HepG2 (cell line): ENCODE measurements around the gene RNLS. TPM values are rescaled to one million over a fixed set of nuclear protein-coding genes. Genes with fewer than 3 reads are reported as not detected.

ENCODE experiments used
- ATAC-seq: fragments of 200-7000 bp; cut with Tn5 transposase; 3 replicates; pipeline ENCODE4 v1.9.1; 2020; ENCODE audit warnings: mild to moderate bottlenecking, moderate library complexity
- BruUV-seq: library from RNA; stranded (reverse); fragments of 400-500 nt; replicated peaks from 2 replicates; lab custom pipeline; 2021; lab: Mats Ljungman, UMichigan
- CTCF ChIA-PET: fragments of 300-600 bp; formaldehyde crosslinking; extraction: SDS; loops from one replicate; lab custom pipeline; 2021; ENCODE audit warnings: low total read pairs, inconsistent platforms, low intra/inter-chr PET ratio; lab: Yijun Ruan, JAX
- POLR2A ChIA-PET: fragments of 350-600 bp; sonication (Branson Sonifier 250); formaldehyde crosslinking; loops from one replicate; lab custom pipeline; 2020; ENCODE audit warnings: antibody characterized with exemption, inconsistent platforms; lab: Yijun Ruan, JAX
- DNase-seq: peaks from one replicate; pipeline ENCODE4 v3.0.0-alpha.2; 2015; ENCODE audit warnings: low spot score
- FAIRE-seq: peaks from 3 replicates; lab custom pipeline; 2011; peaks lifted over from hg19 to GRCh38; lab: Jason Lieb, UNC
- H2AFZ ChIP-seq: one replicate; pipeline ENCODE4 v1.6.1; 2011; ENCODE audit warnings: low read length, inconsistent platforms
- H3K27ac ChIP-seq: fragments of 300-600 bp; 3 replicates; pipeline ENCODE4 v1.8.0; 2011; ENCODE audit warnings: mixed run types, mild to moderate bottlenecking, mixed read lengths, low read length, inconsistent platforms; ENCODE audit not compliant: insufficient read depth; ENCODE audit errors: extremely low read length
- H3K27me3 ChIP-seq, 2 experiments: fragments of 200-600 bp in 1 of 2; 2 replicates in 1 of 2; 3 replicates in 1 of 2; pipeline versions ENCODE4 v1.6.0 to v1.8.0; 2011; ENCODE audit warnings: low read length in 2 of 2, mild to moderate bottlenecking in 2 of 2, moderate library complexity in 2 of 2, inconsistent platforms in 1 of 2; ENCODE audit not compliant: insufficient read depth in 2 of 2, control insufficient read depth in 1 of 2
- H3K36me3 ChIP-seq, 2 experiments: fragments of 200-600 bp in 1 of 2; replicated peaks in 1 of 2; 2 replicates in 1 of 2; 3 replicates in 1 of 2; pipeline versions ENCODE4 v1.5.1 to v1.8.0; 2011; ENCODE audit warnings: low read length in 2 of 2, inconsistent platforms in 1 of 2; ENCODE audit not compliant: insufficient read depth in 2 of 2, control insufficient read depth in 1 of 2
- H3K4me1 ChIP-seq: 2 replicates; pipeline ENCODE4 v1.5.1; 2012; ENCODE audit warnings: low read length, inconsistent platforms; ENCODE audit not compliant: insufficient read depth
- H3K4me2 ChIP-seq: 2 replicates; pipeline ENCODE4 v1.6.0; 2011; ENCODE audit warnings: low read depth, low read length, inconsistent platforms
- H3K4me3 ChIP-seq, 3 experiments: fragments of 200-600 bp in 1 of 3; sonication (generic), shearing (Covaris generic) in 1 of 3; replicated peaks in 1 of 3; 2 replicates each; pipeline ENCODE4 v1.5.1; 2011 to 2016; ENCODE audit warnings: low read length in 3 of 3, inconsistent platforms in 2 of 3, low read depth in 2 of 3, mild to moderate bottlenecking in 2 of 3, control low read depth in 1 of 3, mixed read lengths in 1 of 3; ENCODE audit not compliant: insufficient read depth in 1 of 3
- H3K79me2 ChIP-seq: one replicate; pipeline ENCODE4 v1.6.1; 2011; ENCODE audit warnings: low read length, inconsistent platforms; ENCODE audit not compliant: insufficient read depth
- H3K9ac ChIP-seq: 2 replicates; pipeline ENCODE4 v1.6.0; 2011; ENCODE audit warnings: mild to moderate bottlenecking, low read depth, low read length, inconsistent platforms; ENCODE audit not compliant: insufficient read depth
- H3K9me3 ChIP-seq: 2 replicates; pipeline ENCODE4 v1.5.1; 2012; ENCODE audit warnings: mild to moderate bottlenecking, low read length
- H4K20me1 ChIP-seq: 2 replicates; pipeline ENCODE4 v1.6.0; 2011; ENCODE audit warnings: inconsistent platforms, mild to moderate bottlenecking, low read length, moderate library complexity; ENCODE audit not compliant: insufficient read depth
- CHCHD3 ChIP-seq: sonication (generic); formaldehyde crosslinking; IDR thresholded peaks from 2 replicates; pipeline ENCODE4 v1.8.0; 2022; ENCODE audit warnings: mild to moderate bottlenecking, missing genetic modification reagents, moderate library complexity
- HIC2 ChIP-seq: sonication (generic); formaldehyde crosslinking; IDR thresholded peaks from 2 replicates; pipeline ENCODE4 v1.9.0; 2022; ENCODE audit warnings: low read depth, missing genetic modification reagents
- HNF4G ChIP-seq, 2 experiments: sonication (generic) in 1 of 2; formaldehyde crosslinking in 1 of 2; IDR thresholded peaks; 2 replicates each; pipeline versions ENCODE4 v1.4.0 to v1.6.1; 2011 to 2020; ENCODE audit warnings: borderline replicate concordance in 2 of 2, low read depth in 2 of 2, mild to moderate bottlenecking in 2 of 2, low read length in 1 of 2, missing genetic modification reagents in 1 of 2, moderate library complexity in 1 of 2
- IRX3 ChIP-seq: sonication (generic); formaldehyde crosslinking; IDR thresholded peaks from 2 replicates; pipeline ENCODE4 v1.8.1; 2023; ENCODE audit warnings: mild to moderate bottlenecking, low read depth, missing genetic modification reagents, borderline replicate concordance
- JUNB ChIP-seq: sonication (generic); formaldehyde crosslinking; IDR thresholded peaks from 2 replicates; pipeline ENCODE4 v1.8.0; 2022; ENCODE audit warnings: missing genetic modification reagents, mild to moderate bottlenecking, borderline replicate concordance
- NFIB ChIP-seq: sonication (generic); formaldehyde crosslinking; IDR thresholded peaks from 2 replicates; pipeline ENCODE4 v1.9.0; 2021; ENCODE audit warnings: missing genetic modification reagents, mild to moderate bottlenecking, borderline replicate concordance
- TBL1XR1 ChIP-seq: fragments of 150-350 bp; IDR thresholded peaks from 2 replicates; pipeline ENCODE4 v1.6.1; 2014; ENCODE audit warnings: borderline replicate concordance, low read length; ENCODE audit not compliant: partially characterized antibody
- TMF1 ChIP-seq: sonication (generic); formaldehyde crosslinking; IDR thresholded peaks from 2 replicates; pipeline ENCODE4 v1.8.1; 2022; ENCODE audit warnings: low read depth, missing genetic modification reagents
- WIZ ChIP-seq: sonication (generic); formaldehyde crosslinking; IDR thresholded peaks from 2 replicates; pipeline ENCODE4 v1.5.1; 2020; ENCODE audit warnings: mild to moderate bottlenecking, missing genetic modification reagents
- ZBTB7B ChIP-seq: sonication (generic); formaldehyde crosslinking; IDR thresholded peaks from 2 replicates; pipeline ENCODE4 v1.4.0; 2020; ENCODE audit warnings: missing genetic modification reagents
- ZNF800 ChIP-seq: sonication (generic); formaldehyde crosslinking; IDR thresholded peaks from 2 replicates; pipeline ENCODE4 v1.4.0; 2020; ENCODE audit warnings: missing genetic modification reagents
- WGBS: methylation state at CpG from one replicate; pipeline ENCODE4 v1.1.6; 2017; ENCODE audit warnings: low lambda C conversion rate; 5-methylcytosine and 5-hydroxymethylcytosine counted together
- in situ Hi-C: cut with HindIII; loops from 2 replicates; pipeline ENCODE4 v1.10.0; 2017; ENCODE audit warnings: low pct_unique_long_range_greater_than_20kb; ENCODE audit not compliant: extremely low pct_ligation_motif_present
- intact Hi-C: fragments of 100-400 bp; cut with micrococcal nuclease; formaldehyde crosslinking; loops from one replicate; pipeline ENCODE4 v1.10.0; 2022; ENCODE audit not compliant: unreplicated experiment
- polyA plus RNA-seq, 8 experiments: library from polyadenylated mRNA; depleted of rRNA in 3 of 8; stranded (reverse) in 7 of 8; unstranded in 1 of 8; fragments of >200 nt; fragmentation: Illumina TruSeq in 4 of 8; extraction: Trizol in 4 of 8; gene quantifications; 2 replicates each; pipeline versions ENCODE4 v1.2.1 to v1.2.3, GENCODE V29; 2011 to 2016; ENCODE audit warnings: low read depth in 4 of 8, missing spikeins in 1 of 8, mixed read lengths in 1 of 8; ENCODE audit not compliant: insufficient read depth in 1 of 8
- total RNA-seq, 5 experiments: library from RNA; depleted of rRNA; stranded (reverse); fragments of >200 nt; fragmentation: Illumina TruSeq; extraction: Trizol; gene quantifications; 2 replicates each; pipeline ENCODE4 v1.2.3, GENCODE V29; 2016; ENCODE audit warnings: low read depth in 1 of 5

The RNLS gene
- total and polyA plus RNA-seq, 2 of the 13 experiments (the other 11 are each of a cell fraction or from before 2014, with no cell fraction given): not detected

GRCh38 chr10:88618496-88618895 lies 35.4 kb upstream of the RNLS start:
- DNase-seq: no peak
- ChIA-PET POLR2A (no interaction called here), CTCF (no interaction called here)
- no peak overlapping the region for H3K4me3 ChIP-seq
- H3K79me2 ChIP-seq: no peaks in the 10 kb centered on the region
- BruUV-seq: no TSS peak
- no peak for ATAC-seq
- no peaks in the 10 kb centered on the region for H4K20me1 ChIP-seq
- H3K9me3 ChIP-seq: no peaks in the 10 kb centered on the region
- H3K9ac ChIP-seq: no peak overlapping the region
- no peak overlapping the region for H3K27ac ChIP-seq
- intact Hi-C loops: no loop called here
- no peak for FAIRE-seq
- no peak overlapping the region for H3K4me2 ChIP-seq
- no peaks in the 10 kb centered on the region for H3K27me3 ChIP-seq
- WGBS: 0% methylated on average over 1 of the region's 1 CpG
- TF ChIP-seq NFIB (CRISPR knock-in tag) (no peak), IRX3 (CRISPR knock-in tag) (no peak), TMF1 (CRISPR knock-in tag) (no peak), ZNF800 (CRISPR knock-in tag) (no peak), HNF4G (IDR thresholded peaks at IDR 0.05; ENCODE audit: borderline replicate concordance, low read depth, low read length) (no peak), HNF4G (CRISPR knock-in tag; IDR thresholded peaks at IDR 0.05; ENCODE audit: borderline replicate concordance, low read depth) (no peak), HIC2 (CRISPR knock-in tag) (no peak), CHCHD3 (CRISPR knock-in tag) (no peak), TBL1XR1 (no peak), WIZ (CRISPR knock-in tag) (no peak), JUNB (CRISPR knock-in tag) (no peak), ZBTB7B (CRISPR knock-in tag) (no peak)
- H3K36me3 ChIP-seq: no peaks in the 10 kb centered on the region
- no peaks in the 10 kb centered on the region for H3K4me1 ChIP-seq
- no peak overlapping the region for H2AFZ ChIP-seq
- in situ Hi-C loops: no loop called here
